SK-N-SH treated with all-trans-retinoic acid at 6 μM for 48 hours (cell line): Measurements from ENCODE around the gene DOCK1.

ENCODE experiments used
- ATAC-seq: fragments of 200-7000 bp; cut with Tn5 transposase; 3 replicates; pipeline ENCODE4 v1.9.1; 2020; ENCODE audit warnings: mild to moderate bottlenecking, moderate library complexity
- ARNTL ChIP-seq: fragments of 450-650 bp; formaldehyde crosslinking; IDR thresholded peaks from 2 replicates; pipeline ENCODE4 v1.5.0; 2020; ENCODE audit warnings: low read depth, mild to moderate bottlenecking, moderate library complexity, borderline replicate concordance
- BACH2 ChIP-seq: fragments of 250-450 bp; sonication (Bioruptor Pico); IDR thresholded peaks from 2 replicates; pipeline ENCODE4 v1.9.0; 2021; ENCODE audit warnings: mild to moderate bottlenecking, borderline replicate concordance
- CREB5 ChIP-seq: fragments of 250-450 bp; sonication (Bioruptor Pico); IDR thresholded peaks from 2 replicates; pipeline ENCODE4 v1.5.1; 2020; ENCODE audit warnings: low read depth, mild to moderate bottlenecking, moderate library complexity
- CSDC2 ChIP-seq: fragments of 250-450 bp; sonication (Bioruptor Pico); IDR thresholded peaks from 2 replicates; pipeline ENCODE4 v1.5.0; 2020; ENCODE audit warnings: mild to moderate bottlenecking, moderate library complexity
- ESRRG ChIP-seq: fragments of 250-450 bp; sonication (Bioruptor Pico); IDR thresholded peaks from 2 replicates; pipeline ENCODE4 v1.6.1; 2021; ENCODE audit warnings: mild to moderate bottlenecking
- GLIS3 ChIP-seq: fragments of 250-450 bp; sonication (Bioruptor Pico); IDR thresholded peaks from 2 replicates; pipeline ENCODE4 v1.5.0; 2020; ENCODE audit warnings: mild to moderate bottlenecking, moderate library complexity
- ISL1 ChIP-seq: fragments of 250-450 bp; sonication (Bioruptor Pico); IDR thresholded peaks from 2 replicates; pipeline ENCODE4 v2.1.2; 2022; ENCODE audit warnings: mild to moderate bottlenecking, moderate library complexity
- OSR1 ChIP-seq: fragments of 250-450 bp; sonication (Bioruptor Pico); IDR thresholded peaks from 2 replicates; pipeline ENCODE4 v1.8.0; 2022; ENCODE audit warnings: moderate library complexity, mild to moderate bottlenecking, inconsistent platforms
- PPARA ChIP-seq: fragments of 250-450 bp; sonication (Bioruptor Pico); IDR thresholded peaks from 2 replicates; pipeline ENCODE4 v1.5.0; 2020; ENCODE audit warnings: mild to moderate bottlenecking, borderline replicate concordance
- RARB ChIP-seq: fragments of 250-450 bp; sonication (Bioruptor Pico); IDR thresholded peaks from 2 replicates; pipeline ENCODE4 v1.8.0; 2021; ENCODE audit warnings: mild to moderate bottlenecking, moderate library complexity
- SNAI2 ChIP-seq: fragments of 250-450 bp; sonication (Bioruptor Pico); IDR thresholded peaks from 2 replicates; pipeline ENCODE4 v1.5.0; 2020; ENCODE audit warnings: mild to moderate bottlenecking, moderate library complexity
- TCF4 ChIP-seq: fragments of 250-450 bp; sonication (Bioruptor Pico); IDR thresholded peaks from 2 replicates; pipeline ENCODE4 v1.8.0; 2021; ENCODE audit warnings: mild to moderate bottlenecking, moderate library complexity, borderline replicate concordance
- TSHZ2 ChIP-seq: fragments of 250-450 bp; sonication (Bioruptor Pico); IDR thresholded peaks from 2 replicates; pipeline ENCODE4 v1.5.0; 2020; ENCODE audit warnings: mild to moderate bottlenecking, moderate library complexity
- ZC3H10 ChIP-seq: fragments of 250-450 bp; sonication (Bioruptor Pico); IDR thresholded peaks from 2 replicates; pipeline ENCODE4 v1.5.1; 2021; ENCODE audit warnings: mild to moderate bottlenecking, moderate library complexity
- ZFP3 ChIP-seq: fragments of 250-450 bp; sonication (Bioruptor Pico); IDR thresholded peaks from 2 replicates; pipeline ENCODE4 v1.5.0; 2020; ENCODE audit warnings: mild to moderate bottlenecking, moderate library complexity
- ZFP30 ChIP-seq: fragments of 450-650 bp; formaldehyde crosslinking; IDR thresholded peaks from 2 replicates; pipeline ENCODE4 v1.5.0; 2022; ENCODE audit warnings: mild to moderate bottlenecking, moderate library complexity
- ZNF565 ChIP-seq: fragments of 450-650 bp; formaldehyde crosslinking; conservative IDR thresholded peaks from 2 replicates; pipeline ENCODE4 v1.5.0; 2020; ENCODE audit warnings: low read depth, mild to moderate bottlenecking, moderate library complexity
- ZNF70 ChIP-seq: fragments of 450-650 bp; formaldehyde crosslinking; IDR thresholded peaks from 2 replicates; pipeline ENCODE4 v1.5.0; 2020; ENCODE audit warnings: mild to moderate bottlenecking, moderate library complexity
- ZNF8 ChIP-seq: fragments of 450-650 bp; formaldehyde crosslinking; IDR thresholded peaks from 2 replicates; pipeline ENCODE4 v1.5.0; 2020; ENCODE audit warnings: mild to moderate bottlenecking, moderate library complexity
- TF ChIP-seq, protein P1 (sequence below): fragments of 250-450 bp; sonication (Bioruptor Pico); IDR thresholded peaks from 2 replicates; pipeline ENCODE4 v1.8.0; 2020; ENCODE audit warnings: mild to moderate bottlenecking, moderate library complexity, borderline replicate concordance
- TF ChIP-seq, protein P2 (sequence below): fragments of 250-450 bp; sonication (Bioruptor Pico); IDR thresholded peaks from 2 replicates; pipeline ENCODE4 v1.5.1; 2021; ENCODE audit warnings: mild to moderate bottlenecking, moderate library complexity
- TF ChIP-seq, protein P3 (sequence below): fragments of 250-450 bp; sonication (Bioruptor Pico); IDR thresholded peaks from 2 replicates; pipeline ENCODE4 v1.8.0; 2021; ENCODE audit warnings: low read depth, mild to moderate bottlenecking, moderate library complexity, borderline replicate concordance

DOCK1 gene

GRCh38 chr10:127283017-127283416, 377.8 kb downstream of the DOCK1 start:
- TF ChIP-seq ZFP30, result no peak
- no peak for TF ChIP-seq CSDC2 (CRISPR knock-in tag)
- TF ChIP-seq ZFP3, result no peak
- TF ChIP-seq ISL1 (CRISPR knock-in tag), result no peak
- no peak for TF ChIP-seq TSHZ2 (CRISPR knock-in tag)
- TF ChIP-seq, protein P1, sequence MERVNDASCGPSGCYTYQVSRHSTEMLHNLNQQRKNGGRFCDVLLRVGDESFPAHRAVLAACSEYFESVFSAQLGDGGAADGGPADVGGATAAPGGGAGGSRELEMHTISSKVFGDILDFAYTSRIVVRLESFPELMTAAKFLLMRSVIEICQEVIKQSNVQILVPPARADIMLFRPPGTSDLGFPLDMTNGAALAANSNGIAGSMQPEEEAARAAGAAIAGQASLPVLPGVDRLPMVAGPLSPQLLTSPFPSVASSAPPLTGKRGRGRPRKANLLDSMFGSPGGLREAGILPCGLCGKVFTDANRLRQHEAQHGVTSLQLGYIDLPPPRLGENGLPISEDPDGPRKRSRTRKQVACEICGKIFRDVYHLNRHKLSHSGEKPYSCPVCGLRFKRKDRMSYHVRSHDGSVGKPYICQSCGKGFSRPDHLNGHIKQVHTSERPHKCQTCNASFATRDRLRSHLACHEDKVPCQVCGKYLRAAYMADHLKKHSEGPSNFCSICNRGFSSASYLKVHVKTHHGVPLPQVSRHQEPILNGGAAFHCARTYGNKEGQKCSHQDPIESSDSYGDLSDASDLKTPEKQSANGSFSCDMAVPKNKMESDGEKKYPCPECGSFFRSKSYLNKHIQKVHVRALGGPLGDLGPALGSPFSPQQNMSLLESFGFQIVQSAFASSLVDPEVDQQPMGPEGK, result no peak
- no peak for TF ChIP-seq TCF4
- TF ChIP-seq RARB (CRISPR knock-in tag), result no peak
- TF ChIP-seq SNAI2 (CRISPR knock-in tag), result no peak
- TF ChIP-seq, protein P2, sequence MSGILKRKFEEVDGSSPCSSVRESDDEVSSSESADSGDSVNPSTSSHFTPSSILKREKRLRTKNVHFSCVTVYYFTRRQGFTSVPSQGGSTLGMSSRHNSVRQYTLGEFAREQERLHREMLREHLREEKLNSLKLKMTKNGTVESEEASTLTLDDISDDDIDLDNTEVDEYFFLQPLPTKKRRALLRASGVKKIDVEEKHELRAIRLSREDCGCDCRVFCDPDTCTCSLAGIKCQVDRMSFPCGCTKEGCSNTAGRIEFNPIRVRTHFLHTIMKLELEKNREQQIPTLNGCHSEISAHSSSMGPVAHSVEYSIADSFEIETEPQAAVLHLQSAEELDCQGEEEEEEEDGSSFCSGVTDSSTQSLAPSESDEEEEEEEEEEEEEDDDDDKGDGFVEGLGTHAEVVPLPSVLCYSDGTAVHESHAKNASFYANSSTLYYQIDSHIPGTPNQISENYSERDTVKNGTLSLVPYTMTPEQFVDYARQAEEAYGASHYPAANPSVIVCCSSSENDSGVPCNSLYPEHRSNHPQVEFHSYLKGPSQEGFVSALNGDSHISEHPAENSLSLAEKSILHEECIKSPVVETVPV (CRISPR knock-in tag), result no peak
- no peak for TF ChIP-seq OSR1
- TF ChIP-seq BACH2 (CRISPR knock-in tag), result no peak
- TF ChIP-seq ZNF70 (CRISPR knock-in tag), result no peak
- TF ChIP-seq ESRRG, result no peak
- TF ChIP-seq, protein P3, sequence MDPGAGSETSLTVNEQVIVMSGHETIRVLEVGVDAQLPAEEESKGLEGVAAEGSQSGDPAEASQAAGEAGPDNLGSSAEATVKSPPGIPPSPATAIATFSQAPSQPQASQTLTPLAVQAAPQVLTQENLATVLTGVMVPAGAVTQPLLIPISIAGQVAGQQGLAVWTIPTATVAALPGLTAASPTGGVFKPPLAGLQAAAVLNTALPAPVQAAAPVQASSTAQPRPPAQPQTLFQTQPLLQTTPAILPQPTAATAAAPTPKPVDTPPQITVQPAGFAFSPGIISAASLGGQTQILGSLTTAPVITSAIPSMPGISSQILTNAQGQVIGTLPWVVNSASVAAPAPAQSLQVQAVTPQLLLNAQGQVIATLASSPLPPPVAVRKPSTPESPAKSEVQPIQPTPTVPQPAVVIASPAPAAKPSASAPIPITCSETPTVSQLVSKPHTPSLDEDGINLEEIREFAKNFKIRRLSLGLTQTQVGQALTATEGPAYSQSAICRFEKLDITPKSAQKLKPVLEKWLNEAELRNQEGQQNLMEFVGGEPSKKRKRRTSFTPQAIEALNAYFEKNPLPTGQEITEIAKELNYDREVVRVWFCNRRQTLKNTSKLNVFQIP, result no peak
- no peak for TF ChIP-seq ZC3H10 (CRISPR knock-in tag)
- no peak for TF ChIP-seq PPARA (CRISPR knock-in tag)
- no peak for TF ChIP-seq CREB5 (CRISPR knock-in tag)
- no peak for TF ChIP-seq GLIS3
- TF ChIP-seq, all 23 proteins: peak for 0

GRCh38 chr10:127283576-127283975, 378.3 kb downstream of the DOCK1 start:
- no peak for ATAC-seq
- TF ChIP-seq SNAI2 (CRISPR knock-in tag) (no peak), TCF4 (no peak), ZNF8 (CRISPR knock-in tag) (no peak), ZNF70 (CRISPR knock-in tag) (no peak), OSR1 (no peak), CREB5 (CRISPR knock-in tag) (no peak), ISL1 (CRISPR knock-in tag) (no peak), ARNTL (CRISPR knock-in tag) (no peak), BACH2 (CRISPR knock-in tag) (no peak), ZFP30 (no peak), PPARA (CRISPR knock-in tag) (no peak), ZFP3 (no peak), ZC3H10 (CRISPR knock-in tag) (no peak), TSHZ2 (CRISPR knock-in tag) (no peak), ZNF565 (CRISPR knock-in tag) (no peak)
- TF ChIP-seq, protein P2 (CRISPR knock-in tag), result no peak
- TF ChIP-seq, protein P3, result no peak

More at GRCh38 chr10:127283017-127283416, 377.8 kb downstream of the DOCK1 start:
- ATAC-seq, result no peak
